Sigmoid colon (tissue), 7 donors: ENCODE data around the gene PIGQ. TPM values are rescaled to one million over a fixed set of nuclear protein-coding genes. Genes with fewer than 3 reads are reported as not detected.

Source experiments
- DNase-seq: peaks from one replicate; pipeline ENCODE4 v3.0.0-alpha.2; 2019
- H3K27ac ChIP-seq, 4 donors: fragments of 200-600 bp; sonication (generic); one replicate each; pipeline ENCODE4 v1.5.1; 2016 to 2019; ENCODE audit warnings: mild to moderate bottlenecking in 1 of 4
- H3K27me3 ChIP-seq, 3 donors: fragments of 200-600 bp; sonication (generic); one replicate each; pipeline ENCODE4 v1.5.1; 2019; ENCODE audit warnings: mild to moderate bottlenecking in 1 of 3
- H3K36me3 ChIP-seq, 4 donors: fragments of 200-600 bp; sonication (generic); one replicate each; pipeline ENCODE4 v1.5.1; 2016 to 2019
- H3K4me1 ChIP-seq, 4 donors: fragments of 200-600 bp; sonication (generic); one replicate each; pipeline ENCODE4 v1.5.1; 2017 to 2019
- H3K4me3 ChIP-seq, 4 donors: fragments of 200-600 bp; sonication (generic); one replicate each; pipeline ENCODE4 v1.5.1; 2017 to 2019; ENCODE audit warnings: mild to moderate bottlenecking in 2 of 4, moderate library complexity in 1 of 4
- H3K9me3 ChIP-seq, 4 donors: fragments of 200-600 bp in 3 of 4; sonication (generic) in 3 of 4; one replicate each; pipeline versions ENCODE4 v1.5.1 to v1.6.1; 2013 to 2019
- CTCF ChIP-seq, 4 experiments: fragments of 450-650 bp in 3 of 4; fragments of 200-600 bp in 1 of 4; IDR thresholded peaks; one replicate each; pipeline ENCODE4 v1.5.1; 2016 to 2019; ENCODE audit warnings: antibody characterized with exemption in 4 of 4, mild to moderate bottlenecking in 3 of 4, moderate library complexity in 2 of 4
- EP300 ChIP-seq, 4 donors: sonication (generic); formaldehyde crosslinking; IDR thresholded peaks; one replicate each; pipeline ENCODE4 v1.6.1; 2017; ENCODE audit warnings: antibody characterized with exemption in 4 of 4
- POLR2A ChIP-seq, 2 donors: fragments of 450-650 bp; IDR thresholded peaks; one replicate each; pipeline ENCODE4 v1.6.1; 2016; ENCODE audit warnings: antibody characterized with exemption in 2 of 2, mild to moderate bottlenecking in 2 of 2, moderate library complexity in 2 of 2
- POLR2AphosphoS5 ChIP-seq, 4 donors: sonication (generic); formaldehyde crosslinking; IDR thresholded peaks; one replicate each; pipeline ENCODE4 v1.6.1; 2017; ENCODE audit warnings: antibody characterized with exemption in 4 of 4
- WGBS, 2 donors: extraction: QIAGEN DNeasy Blood & Tissue Kit; methylation state at CpG; one replicate each; pipeline ENCODE4 v1.1.7; 2013; 5-methylcytosine and 5-hydroxymethylcytosine counted together
- intact Hi-C: fragments of 100-400 bp; cut with DNase I; formaldehyde crosslinking; loops from one replicate; pipeline ENCODE4 v1.15.1; 2023
- polyA plus RNA-seq, 3 donors: library from polyadenylated mRNA; stranded (reverse); fragments of 200-250 nt; gene quantifications; one replicate each; pipeline ENCODE4 v1.2.3, GENCODE V29; 2013
- total RNA-seq, 4 donors: library from RNA; depleted of rRNA; stranded (reverse); fragments of >200 nt; gene quantifications; one replicate each; pipeline ENCODE4 v1.1.0, GENCODE V29; 2016
- donor health status: healthy with polysubstance abuse.
- donor health status: Bipolar disorder and iron deficiency.
- donor health status: healthy.

The PIGQ gene
- total and polyA plus RNA-seq, 7 donors, result 11.1 to 47.4 (median 17.8) TPM

- peaks cover 0 to 4% (median 0%) of the 10 kb centered on the region in 4 donors for H3K36me3 ChIP-seq
- H3K27me3 ChIP-seq, result no peaks in the 10 kb centered on the region
- H3K4me1 ChIP-seq, result peaks cover 0 to 13% (median 9%) of the 10 kb centered on the region in 4 donors
- intact Hi-C loops, result no loop called here
- DNase-seq, result peak; percentile 58
- H3K4me3 ChIP-seq, result no peak overlapping the region
- TF ChIP-seq POLR2A (IDR thresholded peaks at IDR 0.05) (no peak), EP300 (IDR thresholded peaks at IDR 0.05) (no peak), CTCF (IDR thresholded peaks at IDR 0.05) (no peak), POLR2AphosphoS5 (IDR thresholded peaks at IDR 0.05) (no peak)
- H3K27ac ChIP-seq, result no peak overlapping the region
- no peaks in the 10 kb centered on the region for H3K9me3 ChIP-seq
- WGBS, 2 donors, result 74 to 91% methylated on average over 39 of the region's 39 CpGs
Observed at GRCh38 chr16:616733-617586, 47.2 kb downstream of the PIGQ start.

- Histone ChIP-seq H3K4me3 (no peak overlapping the region), H3K4me1 (peaks cover 0 to 15% (median 10%) of the 10 kb centered on the region in 4 donors), H3K27ac (no peak overlapping the region), H3K9me3 (no peaks in the 10 kb centered on the region), H3K36me3 (peaks cover 0 to 4% (median 0%) of the 10 kb centered on the region in 4 donors), H3K27me3 (no peaks in the 10 kb centered on the region)
- DNase-seq, result peak; percentile 57
- TF ChIP-seq POLR2AphosphoS5 (IDR thresholded peaks at IDR 0.05), result no peak
- intact Hi-C loops, result no loop called here
- WGBS, 2 donors, result 93% methylated on average over 16 of the region's 16 CpGs
Observed at GRCh38 chr16:617855-618254, 48.1 kb downstream of the PIGQ start.

GRCh38 chr16:619476-620100, 49.8 kb downstream of the PIGQ start:
- Histone ChIP-seq H3K9me3 (no peaks in the 10 kb centered on the region), H3K27me3 (no peaks in the 10 kb centered on the region), H3K4me3 (no peak overlapping the region), H3K4me1 (peaks cover 0 to 15% (median 10%) of the 10 kb centered on the region in 4 donors), H3K27ac (no peak overlapping the region), H3K36me3 (peaks cover 0 to 4% (median 0%) of the 10 kb centered on the region in 4 donors)
- intact Hi-C loops, result no loop called here
- WGBS, 2 donors, result 91 to 94% methylated on average over 20 of the region's 20 CpGs
- TF ChIP-seq POLR2A (IDR thresholded peaks at IDR 0.05) (no peak), EP300 (IDR thresholded peaks at IDR 0.05) (no peak), POLR2AphosphoS5 (IDR thresholded peaks at IDR 0.05) (no peak)
- DNase-seq, result peak; percentile 58

GRCh38 chr16:620700-621525, 51.1 kb downstream of the PIGQ start:
- Histone ChIP-seq H3K36me3 (peaks cover 0 to 5% (median 3%) of the 10 kb centered on the region in 4 donors), H3K9me3 (no peaks in the 10 kb centered on the region), H3K27ac (peak overlapping the region in 1 of 4 donors; percentile 73), H3K4me1 (peaks cover 0 to 15% (median 10%) of the 10 kb centered on the region in 4 donors), H3K27me3 (no peaks in the 10 kb centered on the region), H3K4me3 (no peak overlapping the region)
- intact Hi-C loops, result no loop called here
- no peak for DNase-seq
- WGBS, 2 donors, result 88 to 93% methylated on average over 41 of the region's 41 CpGs
- TF ChIP-seq CTCF (IDR thresholded peaks at IDR 0.05) (no peak), EP300 (IDR thresholded peaks at IDR 0.05) (no peak), POLR2A (IDR thresholded peaks at IDR 0.05) (no peak), POLR2AphosphoS5 (IDR thresholded peaks at IDR 0.05) (no peak)

GRCh38 chr16:621526-622105, 51.8 kb downstream of the PIGQ start:
- no peak for TF ChIP-seq EP300 (IDR thresholded peaks at IDR 0.05)
- TF ChIP-seq POLR2A (IDR thresholded peaks at IDR 0.05), result no peak
- TF ChIP-seq POLR2AphosphoS5 (IDR thresholded peaks at IDR 0.05), result no peak
- no peak for TF ChIP-seq CTCF (IDR thresholded peaks at IDR 0.05)
- 74 to 84% methylated on average over 21 of the region's 21 CpGs for WGBS, 2 donors
- Histone ChIP-seq H3K4me3 (peak overlapping the region in 2 of 4 donors; percentile 11 to 16), H3K9me3 (no peaks in the 10 kb centered on the region), H3K27me3 (no peaks in the 10 kb centered on the region), H3K36me3 (peaks cover 0 to 8% (median 6%) of the 10 kb centered on the region in 4 donors), H3K27ac (peak overlapping the region; percentile 42 to 73 (median 70)), H3K4me1 (peaks cover 0 to 20% (median 14%) of the 10 kb centered on the region in 4 donors)
- intact Hi-C loops, result no loop called here
- peak; percentile 64 for DNase-seq
